ENCODE results near the gene P2RX7. TPM values are rescaled to one million over a fixed set of nuclear protein-coding genes. Genes with fewer than 3 reads are reported as not detected.
"Not testable (repeated sequence)": the region's sequence is repeated elsewhere in the genome, so short reads cannot be mapped to it uniquely, and the experiment has no call there.

Gene P2RX7
- total RNA-seq, 2 experiments from 2014 or later, result 5.0 to 6.6 TPM

DNA sequence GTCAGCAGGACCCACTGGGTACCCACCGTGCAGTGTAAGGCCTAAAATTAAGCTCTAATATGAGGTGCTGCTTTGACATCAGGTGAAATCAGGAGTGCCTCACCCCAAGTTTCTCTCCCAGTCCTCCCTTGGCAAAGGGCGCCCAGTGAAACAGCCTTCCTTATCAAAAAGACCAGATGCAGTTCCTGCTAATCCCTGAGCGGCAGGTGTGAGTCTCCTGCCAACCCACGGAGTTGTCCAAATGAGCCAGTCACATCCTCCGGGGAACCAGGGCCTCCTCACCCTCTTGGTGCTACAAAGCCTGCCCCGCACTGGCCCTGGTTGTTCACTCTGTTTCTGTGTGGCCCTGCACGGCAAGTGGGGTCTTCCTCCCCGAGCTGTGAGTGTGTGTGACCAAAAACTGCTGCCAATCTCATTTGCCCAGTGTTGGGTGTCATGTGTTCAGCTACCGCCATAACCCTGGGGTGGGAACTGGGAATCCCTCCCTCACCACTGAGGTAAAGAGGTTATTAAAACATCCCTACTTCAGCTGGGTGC is 57.0 kb downstream of the P2RX7 start:
- no peaks in the 10 kb centered on the region for H3K9me3 Mint-ChIP-seq (ENCODE audit: low read depth)
- H3K36me3 Mint-ChIP-seq (ENCODE audit: low read depth), result peaks cover 3% of the 10 kb centered on the region
- no peak overlapping the region for H3K4me3 Mint-ChIP-seq
- H3K27me3 Mint-ChIP-seq, result no peaks in the 10 kb centered on the region
- intact Hi-C loops (cut with DNase I, micrococcal nuclease), result no loop called here
- ChIA-PET POLR2A (no interaction called here), CTCF (interaction anchor here (1.0 kb wide), 1 partner anchor 87 kb away, joined by 4 read pairs; no protein-coding TSS in a partner anchor)
- no peak overlapping the region for H3K27ac Mint-ChIP-seq
- ATAC-seq (no peak), DNase-seq (no peak)
- no peaks in the 10 kb centered on the region for H3K4me1 Mint-ChIP-seq

DNA sequence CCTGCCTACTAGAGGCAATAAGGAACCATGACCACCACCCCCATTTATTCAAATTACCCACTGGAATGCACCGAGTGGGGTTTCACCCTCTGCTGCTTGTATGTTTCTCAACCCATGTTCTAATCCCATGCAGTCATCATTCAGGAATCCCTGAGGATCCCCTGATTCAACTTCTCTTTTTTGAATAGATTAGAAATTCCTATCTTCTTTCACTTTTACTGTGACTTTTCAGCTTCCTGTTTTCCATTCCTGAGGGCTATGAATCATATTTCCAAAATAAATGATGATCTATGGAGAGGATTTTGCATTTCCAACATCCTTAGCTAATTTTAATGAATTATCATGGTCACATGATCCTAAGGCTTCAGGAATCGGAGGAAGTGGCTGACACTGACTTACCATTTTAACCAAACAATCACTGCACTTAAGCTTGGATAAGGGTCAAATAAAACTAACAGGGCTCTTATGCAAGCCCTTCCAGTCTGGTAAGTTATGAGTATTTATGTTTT is 57.9 kb downstream of the P2RX7 start:
- no peak for DNase-seq
- POLR2A ChIA-PET, result no interaction called here
- H3K9me3 Mint-ChIP-seq (ENCODE audit: low read depth), result no peaks in the 10 kb centered on the region
- no peaks in the 10 kb centered on the region for H3K4me1 Mint-ChIP-seq
- H3K27ac Mint-ChIP-seq, result no peak overlapping the region
- no peaks in the 10 kb centered on the region for H3K27me3 Mint-ChIP-seq
- no peak for ATAC-seq
- no peaks in the 10 kb centered on the region for H3K36me3 Mint-ChIP-seq (ENCODE audit: low read depth)
- no peak overlapping the region for H3K4me3 Mint-ChIP-seq
- intact Hi-C loops (cut with DNase I, micrococcal nuclease), result no loop called here
- CTCF ChIA-PET, result interaction anchor here (0.7 to 1.5 kb wide), 4 partner anchors 34 to 131 kb away, joined by 3 to 5 read pairs (median 3); no protein-coding TSS in a partner anchor

DNA sequence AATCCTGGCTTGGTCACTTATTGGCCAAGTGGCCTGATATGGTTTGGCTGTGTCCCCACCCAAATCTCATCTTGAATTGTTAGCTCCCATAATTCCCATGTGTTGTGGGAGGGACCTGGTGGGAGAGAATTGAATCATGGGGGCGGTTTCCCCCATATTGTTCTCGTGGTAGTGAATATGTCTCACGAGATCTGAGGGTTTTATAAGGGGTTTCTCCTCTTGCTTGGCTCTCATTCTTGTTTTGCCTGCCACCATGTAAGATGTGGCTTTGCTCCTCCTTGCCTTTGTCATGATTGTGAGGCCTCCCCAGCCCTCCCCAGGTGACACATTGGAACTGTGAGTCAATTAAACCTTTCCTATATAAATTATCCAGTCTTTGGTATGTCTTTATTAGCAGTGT is 58.5 kb downstream of the P2RX7 start:
- ATAC-seq, result no peak
- Mint-ChIP-seq H3K27me3 (no peaks in the 10 kb centered on the region), H3K36me3 (ENCODE audit: low read depth) (no peaks in the 10 kb centered on the region), H3K4me3 (no peak overlapping the region), H3K27ac (no peak overlapping the region), H3K4me1 (no peaks in the 10 kb centered on the region), H3K9me3 (ENCODE audit: low read depth) (no peaks in the 10 kb centered on the region)
- DNase-seq, result no peak
- CTCF ChIA-PET, result interaction anchor here (0.6 to 1.6 kb wide), 8 partner anchors 8 to 222 kb away, joined by 3 to 7 read pairs (median 3); no protein-coding TSS in a partner anchor
- intact Hi-C loops (cut with DNase I, micrococcal nuclease), result no loop called here
- POLR2A ChIA-PET, result no interaction called here

DNA sequence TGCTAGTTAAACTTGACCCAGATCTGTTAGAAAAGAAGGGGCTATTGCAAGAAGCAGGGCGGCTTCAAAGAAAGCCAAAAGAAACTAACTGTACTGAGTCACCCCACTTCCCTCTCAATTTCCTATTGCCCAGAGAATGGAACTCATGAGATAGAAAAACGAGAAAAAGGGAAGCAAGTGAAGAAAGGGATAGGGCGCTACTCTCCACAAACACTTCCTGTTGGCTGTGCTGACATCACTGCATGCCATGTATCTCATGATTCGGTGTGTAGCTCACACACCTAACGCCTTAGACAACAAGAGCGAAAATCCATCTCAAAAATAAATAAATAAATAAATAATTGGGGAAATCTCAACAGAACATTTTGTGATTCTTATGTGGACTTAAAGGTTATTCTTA is 64.2 kb downstream of the P2RX7 start:
- DNase-seq, result no peak
- ChIA-PET CTCF (interaction anchor here (0.6 to 1.3 kb wide), 5 partner anchors 10 to 614 kb away, joined by 3 to 4 read pairs (median 3); no protein-coding TSS in a partner anchor), POLR2A (no interaction called here)
- no peaks in the 10 kb centered on the region for H3K27me3 Mint-ChIP-seq
- intact Hi-C loops (cut with DNase I, micrococcal nuclease), result no loop called here
- no peaks in the 10 kb centered on the region for H3K9me3 Mint-ChIP-seq (ENCODE audit: low read depth)
- H3K27ac Mint-ChIP-seq, result no peak overlapping the region
- H3K36me3 Mint-ChIP-seq (ENCODE audit: low read depth), result no peaks in the 10 kb centered on the region
- peaks cover 12% of the 10 kb centered on the region for H3K4me1 Mint-ChIP-seq
- H3K4me3 Mint-ChIP-seq, result no peak overlapping the region
- ATAC-seq, result peak; percentile 75

DNA sequence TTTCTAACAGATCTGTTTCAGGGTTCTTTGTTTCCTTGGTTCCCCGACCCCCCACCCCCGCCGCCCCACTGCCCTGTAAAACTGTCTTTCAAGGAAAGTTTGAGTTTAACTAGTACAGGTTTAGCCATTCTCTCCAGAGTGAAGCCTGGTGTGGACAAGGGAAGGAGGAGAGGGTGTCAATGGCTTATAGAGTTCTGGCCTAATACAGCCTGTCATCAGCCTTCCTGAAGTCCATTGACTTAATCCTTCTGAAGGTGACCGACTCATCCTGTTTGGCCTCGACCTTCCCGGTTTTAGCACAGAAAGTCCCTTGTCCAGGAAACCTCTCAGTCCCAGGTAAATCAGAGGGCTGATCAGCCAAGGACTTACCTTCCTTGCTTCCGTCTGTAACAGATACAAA is 66.3 kb downstream of the P2RX7 start:
- Mint-ChIP-seq H3K9me3 (ENCODE audit: low read depth) (no peaks in the 10 kb centered on the region), H3K27me3 (no peaks in the 10 kb centered on the region), H3K27ac (no peak overlapping the region), H3K4me3 (no peak overlapping the region), H3K4me1 (peaks cover 12% of the 10 kb centered on the region), H3K36me3 (ENCODE audit: low read depth) (no peaks in the 10 kb centered on the region)
- DNase-seq (no peak), ATAC-seq (no peak)
- intact Hi-C loops (cut with DNase I, micrococcal nuclease), result no loop called here
- ChIA-PET POLR2A (no interaction called here), CTCF (interaction anchor here (1.2 kb wide), 1 partner anchor 137 kb away, joined by 3 read pairs; no protein-coding TSS in a partner anchor)

DNA sequence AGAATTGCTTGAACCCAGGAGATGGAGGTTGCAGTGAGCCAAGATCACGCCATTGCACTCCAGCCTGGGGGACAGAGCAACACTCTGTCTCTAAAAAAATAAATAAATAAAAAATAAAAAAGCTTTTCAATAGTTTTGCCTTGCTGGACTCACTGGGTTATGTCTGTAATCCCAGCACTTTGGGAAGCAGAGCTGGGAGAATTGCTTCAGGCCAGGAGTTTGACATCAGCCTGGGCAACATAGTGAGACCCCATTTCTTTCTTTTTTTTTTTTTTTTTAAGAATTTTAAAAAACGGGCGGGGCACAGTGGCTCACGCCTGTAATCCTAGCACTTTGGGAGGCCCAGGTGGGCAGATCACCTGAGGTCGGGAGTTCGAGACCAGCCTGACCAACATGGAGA is 68.5 kb downstream of the P2RX7 start:
- CTCF ChIA-PET; H3K9me3 Mint-ChIP-seq (ENCODE audit: low read depth); H3K27ac Mint-ChIP-seq; H3K27me3 Mint-ChIP-seq; POLR2A ChIA-PET; H3K4me3 Mint-ChIP-seq; DNase-seq; H3K36me3 Mint-ChIP-seq (ENCODE audit: low read depth); intact Hi-C loops (cut with DNase I, micrococcal nuclease); ATAC-seq: not testable (repeated sequence)
- peaks cover 19% of the 10 kb centered on the region for H3K4me1 Mint-ChIP-seq

DNA sequence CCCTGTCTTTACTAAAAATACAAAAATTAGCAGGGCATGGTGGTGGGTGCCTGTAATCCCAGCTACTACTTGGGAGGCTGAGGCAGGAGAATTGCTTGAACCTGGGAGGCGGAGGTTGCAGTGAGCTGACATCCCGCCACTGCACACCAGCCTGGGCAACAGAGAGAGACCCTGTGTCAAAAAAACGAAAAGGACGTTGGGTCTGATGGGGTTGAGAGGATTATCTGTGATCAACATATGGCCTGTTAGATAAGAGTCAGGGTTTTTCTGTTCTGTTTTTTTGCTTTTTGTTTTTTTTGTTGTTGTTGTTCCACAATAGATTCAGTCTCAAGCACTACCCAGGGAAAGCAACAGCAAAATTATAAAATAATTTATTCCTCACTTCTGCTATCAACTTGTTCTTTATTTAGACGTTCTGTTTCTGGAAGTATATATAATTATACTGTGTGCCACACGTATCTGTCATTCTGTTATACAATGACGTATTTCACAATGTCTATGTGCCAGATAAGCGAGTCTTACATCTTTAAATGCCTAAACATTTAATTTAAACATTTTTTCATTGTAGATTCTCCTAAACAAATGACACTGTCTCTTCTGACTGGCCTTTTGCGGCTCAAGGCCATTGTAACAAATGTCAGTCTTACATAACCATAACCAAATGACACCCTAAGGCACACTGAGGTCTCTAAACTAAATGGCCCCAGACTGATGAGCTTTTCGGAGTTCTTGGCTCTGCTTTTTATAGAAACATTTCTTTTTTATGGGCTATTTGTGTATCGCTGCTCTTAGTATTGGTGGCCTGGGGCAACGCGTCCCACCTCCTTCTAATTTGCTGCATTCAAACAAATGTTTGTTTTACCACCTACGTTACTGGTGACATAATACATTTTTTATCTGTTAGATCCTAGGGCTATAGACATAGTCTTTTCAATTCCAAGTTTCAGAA is 70.0 kb downstream of the P2RX7 start:
- Mint-ChIP-seq H3K4me3 (no peak overlapping the region), H3K36me3 (ENCODE audit: low read depth) (no peaks in the 10 kb centered on the region), H3K4me1 (peaks cover 13% of the 10 kb centered on the region), H3K9me3 (ENCODE audit: low read depth) (no peaks in the 10 kb centered on the region), H3K27me3 (no peaks in the 10 kb centered on the region), H3K27ac (no peak overlapping the region)
- no peak for DNase-seq
- ATAC-seq, result no peak
- intact Hi-C loops (cut with DNase I, micrococcal nuclease), result no loop called here
- ChIA-PET CTCF (interaction anchor here (0.6 kb wide), 2 partner anchors 208 to 296 kb away, joined by 4 read pairs; no protein-coding TSS in a partner anchor), POLR2A (no interaction called here)

DNA sequence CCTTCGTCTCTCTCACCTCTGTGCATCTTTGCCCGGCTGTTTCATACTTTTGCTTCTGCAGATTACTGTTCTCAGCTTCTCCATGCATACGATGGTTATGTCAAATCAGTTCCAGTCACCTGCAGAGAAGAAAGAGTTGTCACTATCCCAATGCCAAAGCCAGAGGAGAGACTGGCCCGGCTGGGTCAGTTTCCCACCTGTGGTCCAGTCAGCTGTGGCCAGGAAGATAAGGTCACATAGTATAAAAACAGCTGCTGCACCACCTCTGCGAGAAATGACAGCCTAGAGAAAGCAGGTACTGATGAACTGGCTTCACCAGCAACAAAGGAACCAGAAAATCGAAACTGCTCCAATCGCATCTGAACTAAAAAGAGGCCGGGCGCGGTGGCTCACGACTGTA is 70.8 kb downstream of the P2RX7 start:
- ATAC-seq (no peak), DNase-seq (no peak)
- POLR2A ChIA-PET, result no interaction called here
- Mint-ChIP-seq H3K27me3 (no peaks in the 10 kb centered on the region), H3K4me1 (peaks cover 7% of the 10 kb centered on the region), H3K27ac (no peak overlapping the region), H3K36me3 (ENCODE audit: low read depth) (no peaks in the 10 kb centered on the region), H3K9me3 (ENCODE audit: low read depth) (no peaks in the 10 kb centered on the region), H3K4me3 (no peak overlapping the region)
- intact Hi-C loops (cut with DNase I, micrococcal nuclease), result no loop called here
- CTCF ChIA-PET, result no interaction called here

DNA sequence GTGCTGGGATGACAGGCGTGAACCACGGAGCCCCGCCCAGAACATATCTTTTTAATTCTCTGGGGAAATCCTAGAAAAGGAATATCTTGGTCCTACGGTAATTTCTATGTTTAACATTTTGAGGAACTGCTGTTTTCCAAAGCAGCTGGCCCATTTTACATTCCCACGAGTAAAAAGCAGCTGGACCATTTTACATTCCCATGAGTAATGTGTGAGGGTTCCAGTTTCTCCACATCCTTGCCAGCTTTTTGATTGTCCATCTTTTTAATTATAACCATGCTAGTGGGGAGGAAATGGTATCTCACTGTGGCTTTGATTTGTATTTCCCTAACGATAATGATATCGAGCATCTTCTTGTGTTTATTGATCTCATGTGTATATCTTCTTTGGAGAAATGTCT is 72.8 kb downstream of the P2RX7 start:
- no peaks in the 10 kb centered on the region for H3K9me3 Mint-ChIP-seq (ENCODE audit: low read depth)
- H3K27ac Mint-ChIP-seq, result no peak overlapping the region
- H3K4me1 Mint-ChIP-seq, result peaks cover 10% of the 10 kb centered on the region
- ChIA-PET CTCF (no interaction called here), POLR2A (no interaction called here)
- no peak for DNase-seq
- no peak overlapping the region for H3K4me3 Mint-ChIP-seq
- no peaks in the 10 kb centered on the region for H3K27me3 Mint-ChIP-seq
- intact Hi-C loops (cut with DNase I, micrococcal nuclease), result no loop called here
- no peaks in the 10 kb centered on the region for H3K36me3 Mint-ChIP-seq (ENCODE audit: low read depth)
- ATAC-seq, result no peak

DNA sequence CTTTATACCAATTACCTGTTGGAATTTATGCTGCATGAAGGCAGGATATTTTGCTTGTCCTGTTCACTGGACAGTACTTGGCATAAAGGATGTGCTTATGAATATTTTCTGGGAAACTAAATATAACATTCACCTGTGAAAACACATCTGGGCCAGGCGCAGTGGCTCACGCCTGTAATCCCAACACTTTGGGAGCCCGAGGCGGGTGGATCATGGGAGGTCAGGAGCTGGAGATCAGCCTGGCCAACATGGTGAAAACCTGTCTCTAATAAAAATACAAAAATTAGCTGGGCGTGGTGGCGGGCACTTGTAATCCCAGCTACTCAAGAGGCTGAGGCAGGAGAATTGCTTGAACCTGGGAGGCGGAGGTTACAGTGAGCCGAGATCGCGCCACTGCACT is 75.9 kb downstream of the P2RX7 start:
- intact Hi-C loops (cut with DNase I, micrococcal nuclease); ATAC-seq; H3K27ac Mint-ChIP-seq; H3K9me3 Mint-ChIP-seq (ENCODE audit: low read depth); H3K36me3 Mint-ChIP-seq (ENCODE audit: low read depth); DNase-seq; CTCF ChIA-PET; H3K27me3 Mint-ChIP-seq: not testable (repeated sequence)
- peak overlapping the region; percentile 79 for H3K4me3 Mint-ChIP-seq
- H3K4me1 Mint-ChIP-seq, result peaks cover 27% of the 10 kb centered on the region
- POLR2A ChIA-PET, result interaction anchor here (0.6 to 0.8 kb wide), 3 partner anchors 18 to 407 kb away, joined by 3 to 5 read pairs (median 3); no protein-coding TSS in a partner anchor

DNA sequence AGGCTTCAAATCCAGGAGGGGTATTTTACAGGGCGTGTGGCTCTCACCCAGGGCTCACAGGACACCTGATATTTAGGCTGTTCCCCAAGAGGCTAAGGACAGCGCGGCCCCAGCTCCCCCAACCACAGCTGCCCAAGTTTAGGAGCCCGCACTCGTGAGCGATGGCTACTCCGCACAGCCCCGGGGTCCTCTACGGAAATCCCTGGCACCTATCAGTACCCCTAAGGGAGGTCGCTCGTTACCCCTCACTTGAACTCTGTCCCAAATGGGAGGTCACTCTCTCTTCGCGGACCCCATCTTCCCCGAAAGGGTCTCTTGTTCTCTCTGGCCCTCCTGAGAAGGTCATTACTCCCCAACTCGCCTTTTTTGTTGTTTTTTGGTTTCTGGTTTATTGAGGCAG is 76.5 kb downstream of the P2RX7 start:
- ChIA-PET CTCF (no interaction called here), POLR2A (interaction anchor here (0.6 kb wide), 2 partner anchors 22 to 406 kb away, joined by 3 read pairs; no protein-coding TSS in a partner anchor)
- intact Hi-C loops (cut with DNase I, micrococcal nuclease), result no loop called here
- peak overlapping the region; percentile 78 for H3K27ac Mint-ChIP-seq
- H3K36me3 Mint-ChIP-seq (ENCODE audit: low read depth), result peaks cover 9% of the 10 kb centered on the region
- H3K9me3 Mint-ChIP-seq (ENCODE audit: low read depth), result no peaks in the 10 kb centered on the region
- H3K4me3 Mint-ChIP-seq, result peak overlapping the region; percentile 79
- no peaks in the 10 kb centered on the region for H3K27me3 Mint-ChIP-seq
- ATAC-seq, result no peak
- no peak for DNase-seq
- H3K4me1 Mint-ChIP-seq, result peaks cover 28% of the 10 kb centered on the region

All from activated CD4-positive, alpha-beta T cell treated with anti-CD3 and anti-CD28 coated beads for 36 hours (primary cell).